Caco-2 (cell line): ENCODE data around the gene HDAC11. TPM values are rescaled to one million over a fixed set of nuclear protein-coding genes. Genes with fewer than 3 reads are reported as not detected.

Experiments
- BruUV-seq: library from RNA; stranded (reverse); fragments of 400-500 nt; replicated peaks from 2 replicates; lab custom pipeline; 2021; lab: Mats Ljungman, UMichigan
- CTCF ChIA-PET: fragments of 300-600 bp; sonication (Branson Sonifier 250); formaldehyde crosslinking; loops from one replicate; lab custom pipeline; 2022; ENCODE audit warnings: antibody characterized with exemption; lab: Charles Lee
- POLR2A ChIA-PET: fragments of 300-600 bp; sonication (Branson Sonifier 250); formaldehyde crosslinking; loops from one replicate; lab custom pipeline; 2022; ENCODE audit warnings: antibody characterized with exemption; lab: Charles Lee
- DNase-seq, 2 experiments: peaks; one replicate each; pipeline versions ENCODE4 v3.0.0 to v3.0.0-alpha.2; 2020 to 2022
- H3K27me3 ChIP-seq: replicated peaks from 2 replicates; pipeline ENCODE4 v1.6.0; 2011; ENCODE audit warnings: low read length; ENCODE audit not compliant: control insufficient read depth, insufficient read depth
- H3K36me3 ChIP-seq: 2 replicates; pipeline ENCODE4 v1.5.1; 2011; ENCODE audit warnings: low read length; ENCODE audit not compliant: control insufficient read depth, insufficient read depth
- H3K4me1 ChIP-seq: fragments of 250-450 bp; sonication (Bioruptor Pico); 2 replicates; pipeline ENCODE4 v1.5.1; 2020; ENCODE audit warnings: mild to moderate bottlenecking
- H3K4me3 ChIP-seq: 2 replicates; pipeline ENCODE4 v1.5.1; 2011; ENCODE audit warnings: low read depth, mild to moderate bottlenecking, control low read depth, low read length
- H3K9me3 ChIP-seq: fragments of 250-450 bp; sonication (Bioruptor Pico); 2 replicates; pipeline ENCODE4 v1.5.1; 2020; ENCODE audit warnings: mild to moderate bottlenecking, moderate library complexity
- H3K27ac Mint-ChIP-seq: one replicate; pipeline ENCODE4 v1.8.0; 2022; ENCODE audit warnings: mixed read lengths; ENCODE audit not compliant: unreplicated experiment
- H3K27me3 Mint-ChIP-seq: one replicate; pipeline ENCODE4 v1.8.0; 2022; ENCODE audit warnings: mixed read lengths; ENCODE audit not compliant: insufficient read depth, unreplicated experiment
- H3K36me3 Mint-ChIP-seq: one replicate; pipeline ENCODE4 v1.8.0; 2022; ENCODE audit warnings: mild to moderate bottlenecking, mixed read lengths; ENCODE audit not compliant: insufficient read depth, unreplicated experiment
- H3K4me1 Mint-ChIP-seq: one replicate; pipeline ENCODE4 v1.8.0; 2022; ENCODE audit warnings: low read depth, mixed read lengths; ENCODE audit not compliant: unreplicated experiment
- H3K4me3 Mint-ChIP-seq: one replicate; pipeline ENCODE4 v1.8.0; 2022; ENCODE audit warnings: mild to moderate bottlenecking, moderate library complexity, mixed read lengths; ENCODE audit not compliant: unreplicated experiment
- H3K9me3 Mint-ChIP-seq: one replicate; pipeline ENCODE4 v1.8.0; 2022; ENCODE audit warnings: mixed read lengths; ENCODE audit not compliant: unreplicated experiment
- intact Hi-C: fragments of 100-400 bp; cut with micrococcal nuclease; formaldehyde crosslinking; loops from one replicate; pipeline ENCODE4 v1.10.0; 2022; ENCODE audit not compliant: unreplicated experiment
- total RNA-seq: library from RNA; stranded (reverse); gene quantifications from 2 replicates; pipeline ENCODE4 v1.2.3, GENCODE V29; 2022
- TF ChIP-seq, protein P1 (sequence below), 2 experiments: fragments of 200-600 bp in 1 of 2; IDR thresholded peaks; 1 replicate in 1 of 2; 2 replicates in 1 of 2; pipeline versions ENCODE4 v1.5.1 to v1.8.0; 2011 to 2022; ENCODE audit warnings: antibody characterized with exemption in 1 of 2, control low read depth in 1 of 2, inconsistent platforms in 1 of 2, low read depth in 1 of 2, low read length in 1 of 2, mild to moderate bottlenecking in 1 of 2, moderate library complexity in 1 of 2; ENCODE audit not compliant: insufficient read depth in 1 of 2, severe bottlenecking in 1 of 2, unreplicated experiment in 1 of 2

HDAC11 gene
- total RNA-seq, 1 experiment from 2014 or later = 10.9 TPM

DNA sequence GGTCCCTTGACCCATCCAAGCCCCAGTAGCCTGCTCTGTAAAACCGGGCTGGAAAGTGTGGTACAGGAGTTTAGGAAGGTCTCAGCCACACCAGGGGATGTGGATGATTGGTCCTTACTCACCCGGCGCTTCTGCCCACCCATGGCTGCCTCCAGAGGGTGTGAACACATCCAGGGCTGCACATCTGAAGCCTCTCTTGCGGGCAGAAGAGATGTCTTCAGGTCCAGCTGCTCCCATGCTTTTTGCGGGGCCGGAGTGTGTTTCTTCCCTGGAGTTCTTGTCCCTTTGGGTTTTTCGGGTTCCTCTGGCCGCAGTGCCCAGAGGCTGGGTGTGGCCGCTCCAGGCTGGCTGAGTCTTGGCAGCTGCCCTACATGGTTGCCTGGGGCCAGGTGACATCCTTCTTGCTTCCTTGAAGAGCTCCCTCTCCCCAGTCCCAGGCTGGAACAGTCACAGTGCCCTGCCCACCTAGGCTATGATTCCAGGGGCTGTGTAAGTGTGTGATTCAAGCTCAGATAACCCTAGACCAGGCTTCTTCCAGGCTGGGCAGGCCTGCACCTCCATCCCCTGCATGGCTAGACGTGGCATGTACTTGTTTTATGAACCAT lies 33.9 kb downstream of the HDAC11 start:
- H3K4me1 ChIP-seq = peaks cover 17% of the 10 kb centered on the region
- TF ChIP-seq, protein P1, sequence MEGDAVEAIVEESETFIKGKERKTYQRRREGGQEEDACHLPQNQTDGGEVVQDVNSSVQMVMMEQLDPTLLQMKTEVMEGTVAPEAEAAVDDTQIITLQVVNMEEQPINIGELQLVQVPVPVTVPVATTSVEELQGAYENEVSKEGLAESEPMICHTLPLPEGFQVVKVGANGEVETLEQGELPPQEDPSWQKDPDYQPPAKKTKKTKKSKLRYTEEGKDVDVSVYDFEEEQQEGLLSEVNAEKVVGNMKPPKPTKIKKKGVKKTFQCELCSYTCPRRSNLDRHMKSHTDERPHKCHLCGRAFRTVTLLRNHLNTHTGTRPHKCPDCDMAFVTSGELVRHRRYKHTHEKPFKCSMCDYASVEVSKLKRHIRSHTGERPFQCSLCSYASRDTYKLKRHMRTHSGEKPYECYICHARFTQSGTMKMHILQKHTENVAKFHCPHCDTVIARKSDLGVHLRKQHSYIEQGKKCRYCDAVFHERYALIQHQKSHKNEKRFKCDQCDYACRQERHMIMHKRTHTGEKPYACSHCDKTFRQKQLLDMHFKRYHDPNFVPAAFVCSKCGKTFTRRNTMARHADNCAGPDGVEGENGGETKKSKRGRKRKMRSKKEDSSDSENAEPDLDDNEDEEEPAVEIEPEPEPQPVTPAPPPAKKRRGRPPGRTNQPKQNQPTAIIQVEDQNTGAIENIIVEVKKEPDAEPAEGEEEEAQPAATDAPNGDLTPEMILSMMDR (IDR thresholded peaks at IDR 0.05; ENCODE audit: insufficient read depth in 1 of 2, low read depth in 1 of 2, low read length in 1 of 2, severe bottlenecking in 1 of 2, unreplicated experiment in 1 of 2) = no peak
- BruUV-seq = no TSS peak
- H3K36me3 ChIP-seq = no peaks in the 10 kb centered on the region
- Mint-ChIP-seq H3K36me3 (no peaks in the 10 kb centered on the region), H3K4me1 (no peaks in the 10 kb centered on the region), H3K27me3 (no peaks in the 10 kb centered on the region), H3K27ac (peak overlapping the region; percentile 35), H3K4me3 (no peak overlapping the region), H3K9me3 (no peaks in the 10 kb centered on the region)
- intact Hi-C loops = no loop called here
- H3K27me3 ChIP-seq = no peaks in the 10 kb centered on the region
- POLR2A ChIA-PET = interaction anchor here (0.6 kb wide), 1 partner anchor 11 kb away, joined by 3 read pairs; no protein-coding TSS in a partner anchor
- H3K4me3 ChIP-seq = no peak overlapping the region
- no peak for DNase-seq
- CTCF ChIA-PET = interaction anchor here (0.6 to 1.4 kb wide), 4 partner anchors 14 to 134 kb away, joined by 3 to 4 read pairs (median 3); no protein-coding TSS in a partner anchor
- no peaks in the 10 kb centered on the region for H3K9me3 ChIP-seq

DNA sequence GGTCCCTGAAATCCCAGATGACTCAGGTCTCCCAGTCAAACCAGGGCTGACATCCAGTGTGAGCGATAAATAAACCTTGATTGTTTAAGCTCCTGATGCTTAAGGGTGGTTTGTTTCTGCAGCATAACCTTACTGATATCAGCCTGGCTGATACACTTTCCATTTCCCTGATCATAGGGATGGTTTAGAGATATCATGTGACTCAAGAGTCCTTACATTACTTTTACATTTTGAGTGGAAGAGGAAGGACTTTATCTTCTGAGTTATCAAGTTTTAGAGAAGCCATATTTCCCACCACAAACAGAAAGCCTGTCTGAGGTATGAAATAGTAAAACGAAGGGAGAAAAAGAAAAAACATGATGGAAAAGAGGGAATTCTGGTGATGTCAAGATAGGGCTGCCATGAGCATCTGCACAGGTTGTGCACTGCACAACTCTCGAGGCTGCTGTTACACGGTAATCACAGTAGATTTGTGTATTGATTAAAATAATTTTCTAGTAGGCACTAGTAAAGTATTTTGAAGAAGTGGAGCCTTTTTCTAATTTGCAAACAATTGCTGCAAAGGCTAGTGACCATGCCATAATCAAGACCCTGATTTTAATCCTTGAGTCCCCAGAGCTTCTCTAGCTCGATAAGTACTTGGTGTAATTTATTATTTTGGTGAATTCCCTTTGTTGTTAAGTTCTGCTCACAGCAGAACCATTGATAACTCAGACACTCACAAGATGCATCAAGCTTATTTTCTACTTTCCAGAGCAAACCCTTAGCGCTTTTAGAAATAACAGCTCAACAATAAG lies 34.7 kb downstream of the HDAC11 start:
- ChIA-PET CTCF (interaction anchor here (0.6 to 1.4 kb wide), 4 partner anchors 14 to 134 kb away, joined by 3 to 4 read pairs (median 3); no protein-coding TSS in a partner anchor), POLR2A (interaction anchor here (0.6 kb wide), 1 partner anchor 10 kb away, joined by 3 read pairs; no protein-coding TSS in a partner anchor)
- no peak for DNase-seq
- TF ChIP-seq, protein P1 (IDR thresholded peaks at IDR 0.05; ENCODE audit: insufficient read depth in 1 of 2, low read depth in 1 of 2, low read length in 1 of 2, severe bottlenecking in 1 of 2, unreplicated experiment in 1 of 2) = no peak
- no TSS peak for BruUV-seq
- no peaks in the 10 kb centered on the region for H3K4me1 Mint-ChIP-seq
- no peak overlapping the region for H3K4me3 Mint-ChIP-seq
- H3K27ac Mint-ChIP-seq = no peak overlapping the region
- H3K27me3 Mint-ChIP-seq = no peaks in the 10 kb centered on the region
- Histone ChIP-seq H3K4me1 (peaks cover 10% of the 10 kb centered on the region), H3K36me3 (no peaks in the 10 kb centered on the region), H3K9me3 (no peaks in the 10 kb centered on the region), H3K27me3 (no peaks in the 10 kb centered on the region), H3K4me3 (no peak overlapping the region)
- intact Hi-C loops = no loop called here
- H3K9me3 Mint-ChIP-seq = no peaks in the 10 kb centered on the region
- no peaks in the 10 kb centered on the region for H3K36me3 Mint-ChIP-seq
